Measurements from ENCODE around the gene COMMD1.
"Not testable (repeated sequence)": the region's sequence is repeated elsewhere in the genome, so short reads cannot be mapped to it uniquely, and the experiment has no call there.

COMMD1 gene

GRCh38 chr2:62001431-62001830 lies 96.0 kb downstream of the COMMD1 start:
- TF ChIP-seq POLR2A (IDR thresholded peaks at IDR 0.05; ENCODE audit: low read length) (no peak), GATA1 (IDR thresholded peaks at IDR 0.05; ENCODE audit: low read depth, low read length) (no peak)
- DNase-seq: no peak

GRCh38 chr2:62004428-62004827 lies 99.0 kb downstream of the COMMD1 start:
- DNase-seq: not testable (repeated sequence)

GRCh38 chr2:62007555-62007954 lies 102.1 kb downstream of the COMMD1 start:
- TF ChIP-seq POLR2A (IDR thresholded peaks at IDR 0.05; ENCODE audit: low read length) (no peak), GATA1 (IDR thresholded peaks at IDR 0.05; ENCODE audit: low read depth, low read length) (no peak)
- DNase-seq: no peak

GRCh38 chr2:62010632-62011256 lies 105.3 kb downstream of the COMMD1 start:
- DNase-seq: no peak
- no peak for TF ChIP-seq GATA1 (IDR thresholded peaks at IDR 0.05; ENCODE audit: low read depth, low read length)
- TF ChIP-seq POLR2A (IDR thresholded peaks at IDR 0.05; ENCODE audit: low read length): no peak

GRCh38 chr2:62013641-62014040 lies 108.2 kb downstream of the COMMD1 start:
- TF ChIP-seq GATA1 (IDR thresholded peaks at IDR 0.05; ENCODE audit: low read depth, low read length) (no peak), POLR2A (IDR thresholded peaks at IDR 0.05; ENCODE audit: low read length) (no peak)
- DNase-seq: no peak

GRCh38 chr2:62014102-62014501 lies 108.6 kb downstream of the COMMD1 start:
- DNase-seq: peak in 1 of 2 experiments; percentile 26
- TF ChIP-seq GATA1 (IDR thresholded peaks at IDR 0.05; ENCODE audit: low read depth, low read length) (no peak), POLR2A (IDR thresholded peaks at IDR 0.05; ENCODE audit: low read length) (no peak)

- TF ChIP-seq GATA1 (IDR thresholded peaks at IDR 0.05; ENCODE audit: low read depth, low read length) (no peak), POLR2A (IDR thresholded peaks at IDR 0.05; ENCODE audit: low read length) (no peak)
- DNase-seq: no peak
Observed at GRCh38 chr2:62016957-62017356, 111.5 kb downstream of the COMMD1 start.

- TF ChIP-seq POLR2A (IDR thresholded peaks at IDR 0.05; ENCODE audit: low read length): no peak
- TF ChIP-seq GATA1 (IDR thresholded peaks at IDR 0.05; ENCODE audit: low read depth, low read length): no peak
- no peak for DNase-seq
Observed at GRCh38 chr2:62029910-62030309, 124.4 kb downstream of the COMMD1 start.

- TF ChIP-seq POLR2A (IDR thresholded peaks at IDR 0.05; ENCODE audit: low read length) (no peak), GATA1 (IDR thresholded peaks at IDR 0.05; ENCODE audit: low read depth, low read length) (no peak)
- DNase-seq: no peak
Observed at GRCh38 chr2:62030902-62031301, 125.4 kb downstream of the COMMD1 start.

GRCh38 chr2:62032096-62032495 lies 126.6 kb downstream of the COMMD1 start:
- TF ChIP-seq POLR2A (IDR thresholded peaks at IDR 0.05; ENCODE audit: low read length) (no peak), GATA1 (IDR thresholded peaks at IDR 0.05; ENCODE audit: low read depth, low read length) (no peak)
- no peak for DNase-seq

GRCh38 chr2:62034715-62035114 lies 129.2 kb downstream of the COMMD1 start:
- DNase-seq: no peak
- no peak for TF ChIP-seq GATA1 (IDR thresholded peaks at IDR 0.05; ENCODE audit: low read depth, low read length)
- TF ChIP-seq POLR2A (IDR thresholded peaks at IDR 0.05; ENCODE audit: low read length): no peak

GRCh38 chr2:62036229-62036628 lies 130.8 kb downstream of the COMMD1 start:
- DNase-seq: no peak
- no peak for TF ChIP-seq POLR2A (IDR thresholded peaks at IDR 0.05; ENCODE audit: low read length)
- no peak for TF ChIP-seq GATA1 (IDR thresholded peaks at IDR 0.05; ENCODE audit: low read depth, low read length)

- TF ChIP-seq POLR2A (IDR thresholded peaks at IDR 0.05; ENCODE audit: low read length) (no peak), GATA1 (IDR thresholded peaks at IDR 0.05; ENCODE audit: low read depth, low read length) (no peak)
Observed at GRCh38 chr2:62036761-62037250, 131.3 kb downstream of the COMMD1 start.

GRCh38 chr2:62038975-62039771 lies 133.7 kb downstream of the COMMD1 start:
- no peak for TF ChIP-seq POLR2A (IDR thresholded peaks at IDR 0.05; ENCODE audit: low read length)
- TF ChIP-seq GATA1 (IDR thresholded peaks at IDR 0.05; ENCODE audit: low read depth, low read length): no peak
- peak in 1 of 2 experiments; percentile 22 for DNase-seq

More at GRCh38 chr2:62036761-62037250, 131.3 kb downstream of the COMMD1 start:
- no peak for DNase-seq

GRCh38 chr2:62040926-62041325 lies 135.5 kb downstream of the COMMD1 start:
- no peak for DNase-seq
- TF ChIP-seq GATA1 (IDR thresholded peaks at IDR 0.05; ENCODE audit: low read depth, low read length) (no peak), POLR2A (IDR thresholded peaks at IDR 0.05; ENCODE audit: low read length) (no peak)

GRCh38 chr2:62041701-62042385 lies 136.4 kb downstream of the COMMD1 start:
- peak in 1 of 2 experiments; percentile 10 for DNase-seq
